ENCODE results near the gene MICU2.

Gene MICU2

GRCh38 chr13:21486322-21486721 lies 117.6 kb downstream of the MICU2 start:
- DNase-seq (ENCODE audit: low read depth in 2 of 2): no peak

GRCh38 chr13:21483748-21484147 lies 120.2 kb downstream of the MICU2 start:
- DNase-seq (ENCODE audit: low read depth in 2 of 2): no peak

DNA sequence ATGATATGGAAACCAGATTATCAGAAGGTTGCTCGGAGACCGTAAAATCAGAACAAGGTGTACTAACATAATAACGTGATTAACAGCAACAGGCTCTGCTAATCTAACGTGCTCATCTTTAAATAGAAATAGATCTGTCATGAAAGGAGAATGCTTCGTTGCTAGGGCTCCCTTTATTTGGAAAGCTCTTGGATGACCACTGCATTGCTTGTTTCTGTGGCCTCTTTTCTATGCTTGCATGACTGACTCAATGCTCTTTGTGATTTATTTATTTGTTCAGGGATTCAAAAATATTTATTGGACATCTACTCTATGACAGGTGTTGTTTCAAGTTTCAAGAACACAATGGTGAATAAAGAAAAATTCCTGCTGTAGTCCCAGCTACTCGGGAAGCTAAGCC lies 122.6 kb downstream of the MICU2 start:
- no peak for DNase-seq (ENCODE audit: low read depth in 2 of 2)

DNA sequence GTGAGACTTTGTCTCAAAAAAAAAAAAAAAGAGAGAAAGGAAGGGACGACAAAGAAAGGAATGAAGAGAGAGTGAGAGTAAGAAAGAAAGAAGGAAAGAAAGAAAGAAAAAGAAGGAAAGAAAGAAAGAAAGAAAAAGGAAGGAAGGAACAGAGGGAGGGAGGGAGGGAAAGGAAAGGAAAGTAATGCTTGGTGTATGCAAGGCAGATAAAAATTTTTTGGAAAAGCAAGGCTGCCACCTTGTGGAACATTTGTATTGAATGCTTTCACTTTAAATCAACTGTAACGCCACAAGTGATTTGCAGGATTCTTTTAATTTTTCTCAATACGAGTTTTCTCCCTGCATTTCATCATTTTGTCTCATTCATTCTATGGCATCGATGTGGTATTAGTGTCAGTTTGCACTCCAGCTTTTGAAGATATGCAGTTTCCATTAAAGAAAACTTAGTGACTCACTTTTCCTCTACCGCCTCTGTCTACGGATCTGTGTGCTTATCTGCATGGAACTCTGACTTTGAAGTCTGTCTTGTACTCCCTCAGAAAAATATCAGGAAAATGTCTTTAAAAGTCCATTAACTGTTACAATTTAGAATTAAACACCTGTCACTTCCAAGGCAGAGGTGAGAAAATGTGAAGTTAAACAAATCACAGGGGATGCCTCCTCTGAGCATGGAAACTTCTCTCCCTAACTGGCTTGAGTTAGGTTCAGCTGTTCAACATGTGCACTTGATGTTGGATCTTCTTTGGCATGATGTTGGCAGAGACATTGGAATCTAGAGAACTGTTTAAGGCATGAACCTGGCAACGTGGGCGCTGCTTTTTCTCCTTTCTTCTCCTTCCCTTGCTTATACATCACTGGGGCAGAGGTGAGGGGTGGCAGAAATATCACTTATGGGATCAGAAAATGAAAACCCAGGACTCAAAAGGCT lies 124.8 kb downstream of the MICU2 start:
- DNase-seq (ENCODE audit: low read depth in 2 of 2): no peak

- peak; percentile 48 to 50 for DNase-seq (ENCODE audit: low read depth in 2 of 2)
Observed at GRCh38 chr13:21476893-21477472, 127.0 kb downstream of the MICU2 start.

- DNase-seq (ENCODE audit: low read depth in 2 of 2): no peak
Observed at GRCh38 chr13:21475115-21475514, 128.9 kb downstream of the MICU2 start.

DNA sequence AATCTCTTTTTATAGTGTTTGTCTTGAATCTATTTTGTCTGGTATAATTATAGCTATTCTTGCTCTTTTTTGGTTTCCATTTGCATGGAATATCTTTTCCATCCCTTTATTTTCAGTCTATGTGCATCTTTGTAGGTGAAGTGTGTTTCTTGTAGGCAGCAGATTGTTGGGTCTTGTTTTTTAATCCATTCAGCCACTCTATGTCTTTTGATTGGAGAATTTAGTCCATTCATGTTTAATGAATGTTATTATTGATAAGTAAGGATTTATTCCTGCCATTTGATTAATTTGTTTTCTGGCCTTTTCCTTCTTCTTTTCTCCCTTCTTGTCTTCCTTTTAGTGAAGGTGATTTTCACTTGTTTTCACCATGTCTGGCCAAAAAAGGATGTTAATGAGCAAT lies 133.2 kb downstream of the MICU2 start:
- no peak for DNase-seq (ENCODE audit: low read depth in 2 of 2)

DNA sequence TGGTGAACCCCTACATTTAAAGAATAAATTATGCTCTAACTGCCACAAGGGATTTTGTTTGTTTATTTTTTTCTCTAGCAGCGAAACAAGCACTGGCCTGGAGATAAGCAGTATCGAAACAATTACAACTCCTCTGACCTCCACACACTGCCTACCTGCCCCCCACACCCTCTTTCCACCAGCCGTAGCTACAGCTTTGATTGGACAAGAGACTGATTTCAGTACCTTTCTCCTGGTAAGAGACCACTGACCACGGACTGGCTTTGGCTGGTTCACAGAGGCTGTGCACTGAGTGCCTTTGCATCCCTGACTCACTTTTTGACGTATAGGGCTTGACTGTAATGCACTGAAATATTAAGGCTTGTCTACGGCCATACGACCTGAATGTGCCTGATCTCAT lies 137.4 kb downstream of the MICU2 start:
- no peak for DNase-seq (ENCODE audit: low read depth in 2 of 2)

GRCh38 chr13:21465710-21466160 lies 138.2 kb downstream of the MICU2 start:
- no peak for DNase-seq (ENCODE audit: low read depth in 2 of 2)

GRCh38 chr13:21463424-21463823 lies 140.5 kb downstream of the MICU2 start:
- DNase-seq (ENCODE audit: low read depth in 2 of 2): no peak

DNA sequence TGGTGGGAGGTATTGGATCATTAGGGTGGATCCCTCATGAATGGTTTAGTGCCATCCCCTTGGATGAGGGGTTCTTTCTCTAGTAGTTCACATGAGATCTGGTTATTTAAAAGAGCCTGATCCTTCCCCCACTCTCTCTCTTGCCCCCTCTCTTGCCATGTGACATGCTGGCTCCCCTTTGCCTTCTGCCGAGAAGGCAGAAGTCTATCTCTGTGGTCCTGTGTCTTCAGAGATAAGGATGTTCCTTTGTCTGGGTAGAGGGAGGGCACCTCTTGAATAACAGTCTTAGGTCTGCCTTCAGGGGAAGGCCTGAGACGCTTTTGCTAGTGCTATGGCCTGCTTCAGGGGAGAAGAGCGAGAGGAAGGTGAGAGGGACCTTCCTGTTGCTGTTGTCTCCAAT lies 142.8 kb downstream of the MICU2 start:
- DNase-seq (ENCODE audit: low read depth in 2 of 2): no peak

- DNase-seq (ENCODE audit: low read depth in 2 of 2): peak; percentile 72 to 76
Observed at GRCh38 chr13:21458813-21459701, 144.9 kb downstream of the MICU2 start, which contains the start of gene ZDHHC20. ZDHHC20 (minus strand) TSS chr13:21459303; CDS start chr13:21459171, 132 bp downstream.

DNA sequence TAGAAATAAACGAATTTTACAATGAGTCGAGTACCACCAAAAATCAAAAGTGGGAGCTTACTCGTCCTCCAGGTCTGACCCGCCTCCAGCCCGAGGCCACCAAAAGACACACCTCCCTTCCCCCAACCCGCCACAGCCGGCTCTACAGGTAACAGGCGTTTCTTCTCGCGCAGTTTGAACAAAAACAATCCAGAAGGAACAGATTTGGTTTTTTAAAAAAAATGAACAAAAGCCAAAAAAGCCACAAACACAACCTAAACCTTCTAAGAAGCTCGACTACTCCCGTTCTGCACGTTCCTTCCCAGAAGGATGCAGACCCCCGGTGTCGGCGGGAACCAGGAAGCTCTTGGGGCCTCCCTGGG lies 145.5 kb downstream of the MICU2 start:
- DNase-seq (ENCODE audit: low read depth in 2 of 2): peak; percentile 13 to 27

- no peak for DNase-seq (ENCODE audit: low read depth in 2 of 2)
Observed at GRCh38 chr13:21453387-21454081, 150.4 kb downstream of the MICU2 start.

GRCh38 chr13:21450936-21451335 lies 153.0 kb downstream of the MICU2 start:
- DNase-seq (ENCODE audit: low read depth in 2 of 2): no peak

DNA sequence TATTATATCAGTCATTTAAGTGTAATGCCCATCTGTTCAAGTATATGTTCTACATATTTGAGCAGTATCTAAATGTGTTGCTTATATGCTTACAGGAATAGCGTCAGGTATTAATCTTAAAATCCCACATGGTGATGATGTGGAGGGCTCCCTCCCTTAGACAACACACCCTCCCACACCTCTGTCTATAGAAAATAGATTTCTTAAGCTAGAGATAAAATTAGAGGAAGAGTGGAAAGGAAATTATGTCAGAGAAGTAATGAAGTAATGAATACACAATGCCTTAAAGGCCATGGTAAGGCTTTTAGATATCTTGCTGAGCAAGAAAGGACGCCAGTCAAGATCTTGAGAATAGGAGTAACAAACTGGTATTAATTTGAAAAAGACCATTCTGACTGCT lies 157.3 kb downstream of the MICU2 start:
- DNase-seq (ENCODE audit: low read depth in 2 of 2): no peak

DNA sequence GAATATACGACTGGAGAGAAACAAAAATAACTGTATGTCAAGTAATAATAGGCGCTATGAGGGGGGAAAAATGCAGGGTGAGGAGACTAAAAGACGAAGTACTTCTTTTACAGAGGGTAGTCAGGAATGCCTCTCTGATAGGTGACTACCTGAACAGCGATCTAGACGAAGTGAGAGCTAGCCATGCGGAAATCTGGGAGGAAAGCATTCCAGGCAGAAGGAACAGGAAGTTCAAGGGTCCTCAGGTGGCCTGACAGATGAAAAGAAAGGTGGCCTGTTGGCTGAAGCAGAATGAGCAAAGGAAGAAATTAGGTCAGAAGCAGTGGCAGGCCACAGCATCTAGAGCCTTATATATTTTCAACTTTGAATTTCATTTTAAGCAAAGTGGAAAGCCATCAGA lies 158.2 kb downstream of the MICU2 start:
- DNase-seq (ENCODE audit: low read depth in 2 of 2): no peak

DNA sequence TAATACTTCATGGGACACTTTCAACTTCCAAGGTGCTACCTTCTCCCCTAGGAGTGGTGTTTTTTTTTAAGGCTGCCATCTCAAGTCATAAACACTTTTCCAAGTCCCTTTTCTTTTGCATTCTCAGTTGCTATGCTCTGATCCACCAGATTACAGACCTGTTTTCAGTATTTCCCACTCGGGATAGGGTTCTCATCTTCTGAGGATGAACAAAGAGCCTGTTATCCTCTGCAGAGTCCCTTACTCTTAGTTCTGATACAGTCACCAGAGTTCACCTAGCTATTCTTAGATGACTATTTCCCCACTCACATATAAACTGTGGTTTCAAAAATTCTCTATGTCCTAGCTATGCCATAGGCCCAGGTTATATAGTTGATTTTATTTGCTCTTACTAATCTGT lies 160.8 kb downstream of the MICU2 start:
- no peak for DNase-seq (ENCODE audit: low read depth in 2 of 2)

Data from stimulated activated CD8-positive, alpha-beta memory T cell treated with anti-CD3 and anti-CD28 coated beads, Interleukin-15, amount 100 ng/mL, for 4 hours (primary cell).